HepG2 (cell line): ENCODE data around the gene TENT4B. TPM values are rescaled to one million over a fixed set of nuclear protein-coding genes. Genes with fewer than 3 reads are reported as not detected.

Experiments used
- ATAC-seq: fragments of 200-7000 bp; cut with Tn5 transposase; 3 replicates; pipeline ENCODE4 v1.9.1; 2020; ENCODE audit warnings: mild to moderate bottlenecking, moderate library complexity
- BruUV-seq: library from RNA; stranded (reverse); fragments of 400-500 nt; replicated peaks from 2 replicates; lab custom pipeline; 2021; lab: Mats Ljungman, UMichigan
- CTCF ChIA-PET: fragments of 300-600 bp; formaldehyde crosslinking; extraction: SDS; loops from one replicate; lab custom pipeline; 2021; ENCODE audit warnings: low total read pairs, inconsistent platforms, low intra/inter-chr PET ratio; lab: Yijun Ruan, JAX
- POLR2A ChIA-PET: fragments of 350-600 bp; sonication (Branson Sonifier 250); formaldehyde crosslinking; loops from one replicate; lab custom pipeline; 2020; ENCODE audit warnings: antibody characterized with exemption, inconsistent platforms; lab: Yijun Ruan, JAX
- DNase-seq: peaks from one replicate; pipeline ENCODE4 v3.0.0-alpha.2; 2015; ENCODE audit warnings: low spot score
- FAIRE-seq: peaks from 3 replicates; lab custom pipeline; 2011; peaks lifted over from hg19 to GRCh38; lab: Jason Lieb, UNC
- H2AFZ ChIP-seq: one replicate; pipeline ENCODE4 v1.6.1; 2011; ENCODE audit warnings: low read length, inconsistent platforms
- H3K27ac ChIP-seq: fragments of 300-600 bp; 3 replicates; pipeline ENCODE4 v1.8.0; 2011; ENCODE audit warnings: mixed run types, mild to moderate bottlenecking, mixed read lengths, low read length, inconsistent platforms; ENCODE audit not compliant: insufficient read depth; ENCODE audit errors: extremely low read length
- H3K27me3 ChIP-seq, 2 experiments: fragments of 200-600 bp in 1 of 2; 2 replicates in 1 of 2; 3 replicates in 1 of 2; pipeline versions ENCODE4 v1.6.0 to v1.8.0; 2011; ENCODE audit warnings: low read length in 2 of 2, mild to moderate bottlenecking in 2 of 2, moderate library complexity in 2 of 2, inconsistent platforms in 1 of 2; ENCODE audit not compliant: insufficient read depth in 2 of 2, control insufficient read depth in 1 of 2
- H3K36me3 ChIP-seq, 2 experiments: fragments of 200-600 bp in 1 of 2; replicated peaks in 1 of 2; 2 replicates in 1 of 2; 3 replicates in 1 of 2; pipeline versions ENCODE4 v1.5.1 to v1.8.0; 2011; ENCODE audit warnings: low read length in 2 of 2, inconsistent platforms in 1 of 2; ENCODE audit not compliant: insufficient read depth in 2 of 2, control insufficient read depth in 1 of 2
- H3K4me1 ChIP-seq: 2 replicates; pipeline ENCODE4 v1.5.1; 2012; ENCODE audit warnings: low read length, inconsistent platforms; ENCODE audit not compliant: insufficient read depth
- H3K4me2 ChIP-seq: 2 replicates; pipeline ENCODE4 v1.6.0; 2011; ENCODE audit warnings: low read depth, low read length, inconsistent platforms
- H3K4me3 ChIP-seq, 3 experiments: fragments of 200-600 bp in 1 of 3; sonication (generic), shearing (Covaris generic) in 1 of 3; replicated peaks in 1 of 3; 2 replicates each; pipeline ENCODE4 v1.5.1; 2011 to 2016; ENCODE audit warnings: low read length in 3 of 3, inconsistent platforms in 2 of 3, low read depth in 2 of 3, mild to moderate bottlenecking in 2 of 3, control low read depth in 1 of 3, mixed read lengths in 1 of 3; ENCODE audit not compliant: insufficient read depth in 1 of 3
- H3K79me2 ChIP-seq: one replicate; pipeline ENCODE4 v1.6.1; 2011; ENCODE audit warnings: low read length, inconsistent platforms; ENCODE audit not compliant: insufficient read depth
- H3K9ac ChIP-seq: 2 replicates; pipeline ENCODE4 v1.6.0; 2011; ENCODE audit warnings: mild to moderate bottlenecking, low read depth, low read length, inconsistent platforms; ENCODE audit not compliant: insufficient read depth
- H3K9me3 ChIP-seq: 2 replicates; pipeline ENCODE4 v1.5.1; 2012; ENCODE audit warnings: mild to moderate bottlenecking, low read length
- H4K20me1 ChIP-seq: 2 replicates; pipeline ENCODE4 v1.6.0; 2011; ENCODE audit warnings: inconsistent platforms, mild to moderate bottlenecking, low read length, moderate library complexity; ENCODE audit not compliant: insufficient read depth
- DPF2 ChIP-seq: sonication (generic); formaldehyde crosslinking; IDR thresholded peaks from 2 replicates; pipeline ENCODE4 v1.4.0; 2020; ENCODE audit warnings: mild to moderate bottlenecking, low read depth, missing genetic modification reagents, borderline replicate concordance
- HES4 ChIP-seq: sonication (generic); formaldehyde crosslinking; IDR thresholded peaks from 2 replicates; pipeline ENCODE4 v1.9.0; 2021; ENCODE audit warnings: mild to moderate bottlenecking, missing genetic modification reagents, borderline replicate concordance
- POLR2AphosphoS2 ChIP-seq: IDR thresholded peaks from 2 replicates; pipeline ENCODE4 v1.6.1; 2011; ENCODE audit warnings: low read depth, low read length, improper control_type of control experiment
- STAG1 ChIP-seq: sonication (generic); formaldehyde crosslinking; IDR thresholded peaks from 2 replicates; pipeline ENCODE4 v1.4.0; 2020; ENCODE audit warnings: missing genetic modification reagents
- ZNF205 ChIP-seq: IDR thresholded peaks from 2 replicates; pipeline ENCODE4 v1.6.1; 2018; ENCODE audit warnings: missing biosample characterization, missing genetic modification reagents
- ZNF33A ChIP-seq: sonication (generic); formaldehyde crosslinking; IDR thresholded peaks from 2 replicates; pipeline ENCODE4 v1.5.1; 2020; ENCODE audit warnings: missing genetic modification reagents, mild to moderate bottlenecking, moderate library complexity, borderline replicate concordance
- ZNF510 ChIP-seq: sonication (generic); formaldehyde crosslinking; IDR thresholded peaks from 2 replicates; pipeline ENCODE4 v1.4.0; 2020; ENCODE audit warnings: low read depth, mild to moderate bottlenecking, missing genetic modification reagents
- ZNF530 ChIP-seq: sonication (generic); formaldehyde crosslinking; IDR thresholded peaks from 2 replicates; pipeline ENCODE4 v1.5.0; 2020; ENCODE audit warnings: low read depth, mild to moderate bottlenecking, missing genetic modification reagents
- WGBS: methylation state at CpG from one replicate; pipeline ENCODE4 v1.1.6; 2017; ENCODE audit warnings: low lambda C conversion rate; 5-methylcytosine and 5-hydroxymethylcytosine counted together
- in situ Hi-C: cut with HindIII; loops from 2 replicates; pipeline ENCODE4 v1.10.0; 2017; ENCODE audit warnings: low pct_unique_long_range_greater_than_20kb; ENCODE audit not compliant: extremely low pct_ligation_motif_present
- intact Hi-C: fragments of 100-400 bp; cut with micrococcal nuclease; formaldehyde crosslinking; loops from one replicate; pipeline ENCODE4 v1.10.0; 2022; ENCODE audit not compliant: unreplicated experiment
- polyA plus RNA-seq, 8 experiments: library from polyadenylated mRNA; depleted of rRNA in 3 of 8; stranded (reverse) in 7 of 8; unstranded in 1 of 8; fragments of >200 nt; fragmentation: Illumina TruSeq in 4 of 8; extraction: Trizol in 4 of 8; gene quantifications; 2 replicates each; pipeline versions ENCODE4 v1.2.1 to v1.2.3, GENCODE V29; 2011 to 2016; ENCODE audit warnings: low read depth in 4 of 8, missing spikeins in 1 of 8, mixed read lengths in 1 of 8; ENCODE audit not compliant: insufficient read depth in 1 of 8
- total RNA-seq, 5 experiments: library from RNA; depleted of rRNA; stranded (reverse); fragments of >200 nt; fragmentation: Illumina TruSeq; extraction: Trizol; gene quantifications; 2 replicates each; pipeline ENCODE4 v1.2.3, GENCODE V29; 2016; ENCODE audit warnings: low read depth in 1 of 5
- TF ChIP-seq, protein P1 (sequence below): sonication (generic); IDR thresholded peaks from 2 replicates; pipeline ENCODE4 v1.6.1; 2016; ENCODE audit warnings: low read depth, borderline replicate concordance
- TF ChIP-seq, protein P2 (sequence below): sonication (generic); formaldehyde crosslinking; IDR thresholded peaks from 2 replicates; pipeline ENCODE4 v1.4.0; 2020; ENCODE audit warnings: missing genetic modification reagents, mild to moderate bottlenecking, borderline replicate concordance
- TF ChIP-seq, protein P3 (sequence below): sonication (generic); formaldehyde crosslinking; IDR thresholded peaks from 2 replicates; pipeline ENCODE4 v1.5.0; 2020; ENCODE audit warnings: mild to moderate bottlenecking, missing genetic modification reagents, borderline replicate concordance
- TF ChIP-seq, protein P4 (sequence below): sonication (generic); formaldehyde crosslinking; IDR thresholded peaks from 2 replicates; pipeline ENCODE4 v1.4.0; 2020; ENCODE audit warnings: missing genetic modification reagents, borderline replicate concordance
- TF ChIP-seq, protein P5 (sequence below): sonication (generic); formaldehyde crosslinking; IDR thresholded peaks from 2 replicates; pipeline ENCODE4 v1.4.0; 2020; ENCODE audit warnings: missing genetic modification reagents; ENCODE audit errors: not compliant biosample characterization

TENT4B gene
- total and polyA plus RNA-seq, 2 of the 13 experiments (the other 11 are each of a cell fraction or from before 2014, with no cell fraction given): 15.0 to 32.8 TPM

DNA sequence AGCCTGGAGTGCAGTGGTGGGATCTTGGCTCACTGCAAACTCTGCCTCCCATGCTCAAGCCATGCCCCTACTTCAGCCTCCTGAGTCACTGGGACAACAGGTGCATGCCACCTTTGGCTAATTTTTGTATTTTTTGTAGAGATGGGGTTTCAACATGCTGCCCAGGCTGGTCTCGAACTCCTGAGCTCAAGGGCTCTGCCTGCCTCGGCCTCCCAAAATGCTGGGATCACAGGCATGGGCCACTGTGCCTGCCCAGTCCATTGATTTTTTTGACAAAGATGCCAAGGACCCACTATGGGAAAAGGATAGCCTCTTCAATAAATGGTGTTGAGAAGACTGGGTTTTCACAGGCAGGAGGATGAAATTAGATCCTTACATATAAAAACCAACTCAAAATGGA is 102.4 kb downstream of the TENT4B start:
- DNase-seq (no peak), ATAC-seq (no peak), FAIRE-seq (no peak)
- WGBS: 13% methylated on average over 2 of the region's 2 CpGs
- Histone ChIP-seq H3K4me1 (peaks cover 16% of the 10 kb centered on the region), H3K9me3 (no peaks in the 10 kb centered on the region), H3K4me3 (no peak overlapping the region), H3K9ac (no peak overlapping the region), H4K20me1 (no peaks in the 10 kb centered on the region), H3K36me3 (no peaks in the 10 kb centered on the region), H3K27me3 (peaks cover 2 to 28% of the 10 kb centered on the region in 2 experiments; a peak in 3 of 5 replicates), H2AFZ (no peak overlapping the region), H3K79me2 (no peaks in the 10 kb centered on the region), H3K27ac (no peak overlapping the region), H3K4me2 (no peak overlapping the region)
- no TSS peak for BruUV-seq
- in situ Hi-C loops: no loop called here
- CTCF ChIA-PET: no interaction called here
- intact Hi-C loops: loop anchor here (5.0 kb wide), 1 partner anchor 47 kb away; no protein-coding TSS in a partner anchor
- POLR2A ChIA-PET: no interaction called here
- TF ChIP-seq, protein P1, sequence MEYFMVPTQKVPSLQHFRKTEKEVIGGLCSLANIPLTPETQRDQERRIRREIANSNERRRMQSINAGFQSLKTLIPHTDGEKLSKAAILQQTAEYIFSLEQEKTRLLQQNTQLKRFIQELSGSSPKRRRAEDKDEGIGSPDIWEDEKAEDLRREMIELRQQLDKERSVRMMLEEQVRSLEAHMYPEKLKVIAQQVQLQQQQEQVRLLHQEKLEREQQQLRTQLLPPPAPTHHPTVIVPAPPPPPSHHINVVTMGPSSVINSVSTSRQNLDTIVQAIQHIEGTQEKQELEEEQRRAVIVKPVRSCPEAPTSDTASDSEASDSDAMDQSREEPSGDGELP: no peak
- TF ChIP-seq HES4 (CRISPR knock-in tag) (no peak), ZNF510 (CRISPR knock-in tag) (no peak), ZNF33A (CRISPR knock-in tag) (no peak), ZNF530 (no peak), ZNF205 (CRISPR knock-in tag) (no peak), POLR2AphosphoS2 (no peak), DPF2 (CRISPR knock-in tag) (no peak), STAG1 (CRISPR knock-in tag) (no peak)
- TF ChIP-seq, protein P2, sequence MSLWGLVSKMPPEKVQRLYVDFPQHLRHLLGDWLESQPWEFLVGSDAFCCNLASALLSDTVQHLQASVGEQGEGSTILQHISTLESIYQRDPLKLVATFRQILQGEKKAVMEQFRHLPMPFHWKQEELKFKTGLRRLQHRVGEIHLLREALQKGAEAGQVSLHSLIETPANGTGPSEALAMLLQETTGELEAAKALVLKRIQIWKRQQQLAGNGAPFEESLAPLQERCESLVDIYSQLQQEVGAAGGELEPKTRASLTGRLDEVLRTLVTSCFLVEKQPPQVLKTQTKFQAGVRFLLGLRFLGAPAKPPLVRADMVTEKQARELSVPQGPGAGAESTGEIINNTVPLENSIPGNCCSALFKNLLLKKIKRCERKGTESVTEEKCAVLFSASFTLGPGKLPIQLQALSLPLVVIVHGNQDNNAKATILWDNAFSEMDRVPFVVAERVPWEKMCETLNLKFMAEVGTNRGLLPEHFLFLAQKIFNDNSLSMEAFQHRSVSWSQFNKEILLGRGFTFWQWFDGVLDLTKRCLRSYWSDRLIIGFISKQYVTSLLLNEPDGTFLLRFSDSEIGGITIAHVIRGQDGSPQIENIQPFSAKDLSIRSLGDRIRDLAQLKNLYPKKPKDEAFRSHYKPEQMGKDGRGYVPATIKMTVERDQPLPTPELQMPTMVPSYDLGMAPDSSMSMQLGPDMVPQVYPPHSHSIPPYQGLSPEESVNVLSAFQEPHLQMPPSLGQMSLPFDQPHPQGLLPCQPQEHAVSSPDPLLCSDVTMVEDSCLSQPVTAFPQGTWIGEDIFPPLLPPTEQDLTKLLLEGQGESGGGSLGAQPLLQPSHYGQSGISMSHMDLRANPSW (CRISPR knock-in tag): no peak
- TF ChIP-seq, protein P3, sequence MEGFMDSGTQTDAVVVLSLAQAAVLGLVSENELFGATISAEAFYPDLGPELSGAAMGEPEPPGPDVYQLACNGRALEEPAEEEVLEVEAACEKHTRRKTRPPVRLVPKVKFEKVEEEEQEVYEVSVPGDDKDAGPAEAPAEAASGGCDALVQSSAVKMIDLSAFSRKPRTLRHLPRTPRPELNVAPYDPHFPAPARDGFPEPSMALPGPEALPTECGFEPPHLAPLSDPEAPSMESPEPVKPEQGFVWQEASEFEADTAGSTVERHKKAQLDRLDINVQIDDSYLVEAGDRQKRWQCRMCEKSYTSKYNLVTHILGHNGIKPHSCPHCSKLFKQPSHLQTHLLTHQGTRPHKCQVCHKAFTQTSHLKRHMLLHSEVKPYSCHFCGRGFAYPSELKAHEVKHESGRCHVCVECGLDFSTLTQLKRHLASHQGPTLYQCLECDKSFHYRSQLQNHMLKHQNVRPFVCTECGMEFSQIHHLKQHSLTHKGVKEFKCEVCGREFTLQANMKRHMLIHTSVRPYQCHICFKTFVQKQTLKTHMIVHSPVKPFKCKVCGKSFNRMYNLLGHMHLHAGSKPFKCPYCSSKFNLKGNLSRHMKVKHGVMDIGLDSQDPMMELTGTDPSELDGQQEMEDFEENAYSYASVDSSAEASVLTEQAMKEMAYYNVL: no peak
- TF ChIP-seq, protein P4, sequence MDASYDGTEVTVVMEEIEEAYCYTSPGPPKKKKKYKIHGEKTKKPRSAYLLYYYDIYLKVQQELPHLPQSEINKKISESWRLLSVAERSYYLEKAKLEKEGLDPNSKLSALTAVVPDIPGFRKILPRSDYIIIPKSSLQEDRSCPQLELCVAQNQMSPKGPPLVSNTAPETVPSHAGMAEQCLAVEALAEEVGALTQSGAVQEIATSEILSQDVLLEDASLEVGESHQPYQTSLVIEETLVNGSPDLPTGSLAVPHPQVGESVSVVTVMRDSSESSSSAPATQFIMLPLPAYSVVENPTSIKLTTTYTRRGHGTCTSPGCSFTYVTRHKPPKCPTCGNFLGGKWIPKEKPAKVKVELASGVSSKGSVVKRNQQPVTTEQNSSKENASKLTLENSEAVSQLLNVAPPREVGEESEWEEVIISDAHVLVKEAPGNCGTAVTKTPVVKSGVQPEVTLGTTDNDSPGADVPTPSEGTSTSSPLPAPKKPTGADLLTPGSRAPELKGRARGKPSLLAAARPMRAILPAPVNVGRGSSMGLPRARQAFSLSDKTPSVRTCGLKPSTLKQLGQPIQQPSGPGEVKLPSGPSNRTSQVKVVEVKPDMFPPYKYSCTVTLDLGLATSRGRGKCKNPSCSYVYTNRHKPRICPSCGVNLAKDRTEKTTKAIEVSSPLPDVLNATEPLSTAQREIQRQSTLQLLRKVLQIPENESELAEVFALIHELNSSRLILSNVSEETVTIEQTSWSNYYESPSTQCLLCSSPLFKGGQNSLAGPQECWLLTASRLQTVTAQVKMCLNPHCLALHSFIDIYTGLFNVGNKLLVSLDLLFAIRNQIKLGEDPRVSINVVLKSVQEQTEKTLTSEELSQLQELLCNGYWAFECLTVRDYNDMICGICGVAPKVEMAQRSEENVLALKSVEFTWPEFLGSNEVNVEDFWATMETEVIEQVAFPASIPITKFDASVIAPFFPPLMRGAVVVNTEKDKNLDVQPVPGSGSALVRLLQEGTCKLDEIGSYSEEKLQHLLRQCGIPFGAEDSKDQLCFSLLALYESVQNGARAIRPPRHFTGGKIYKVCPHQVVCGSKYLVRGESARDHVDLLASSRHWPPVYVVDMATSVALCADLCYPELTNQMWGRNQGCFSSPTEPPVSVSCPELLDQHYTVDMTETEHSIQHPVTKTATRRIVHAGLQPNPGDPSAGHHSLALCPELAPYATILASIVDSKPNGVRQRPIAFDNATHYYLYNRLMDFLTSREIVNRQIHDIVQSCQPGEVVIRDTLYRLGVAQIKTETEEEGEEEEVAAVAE (CRISPR knock-in tag): no peak
- TF ChIP-seq, protein P5, sequence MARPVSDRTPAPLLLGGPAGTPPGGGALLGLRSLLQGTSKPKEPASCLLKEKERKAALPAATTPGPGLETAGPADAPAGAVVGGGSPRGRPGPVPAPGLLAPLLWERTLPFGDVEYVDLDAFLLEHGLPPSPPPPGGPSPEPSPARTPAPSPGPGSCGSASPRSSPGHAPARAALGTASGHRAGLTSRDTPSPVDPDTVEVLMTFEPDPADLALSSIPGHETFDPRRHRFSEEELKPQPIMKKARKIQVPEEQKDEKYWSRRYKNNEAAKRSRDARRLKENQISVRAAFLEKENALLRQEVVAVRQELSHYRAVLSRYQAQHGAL: no peak
